GM03348 (cell line): Measurements from ENCODE around the gene CTPS2.
"Not testable (repeated sequence)": the region's sequence is repeated elsewhere in the genome, so short reads cannot be mapped to it uniquely, and the experiment has no call there.

Experiments used
- DNase-seq: peaks from one replicate; pipeline ENCODE4 v3.0.0; 2012; ENCODE audit warnings: low spot score

CTPS2 gene

GRCh38 chrX:16604337-16604736, 108.1 kb downstream of the CTPS2 start:
- DNase-seq = no peak

GRCh38 chrX:16603822-16604221, 108.6 kb downstream of the CTPS2 start:
- DNase-seq = no peak

DNA sequence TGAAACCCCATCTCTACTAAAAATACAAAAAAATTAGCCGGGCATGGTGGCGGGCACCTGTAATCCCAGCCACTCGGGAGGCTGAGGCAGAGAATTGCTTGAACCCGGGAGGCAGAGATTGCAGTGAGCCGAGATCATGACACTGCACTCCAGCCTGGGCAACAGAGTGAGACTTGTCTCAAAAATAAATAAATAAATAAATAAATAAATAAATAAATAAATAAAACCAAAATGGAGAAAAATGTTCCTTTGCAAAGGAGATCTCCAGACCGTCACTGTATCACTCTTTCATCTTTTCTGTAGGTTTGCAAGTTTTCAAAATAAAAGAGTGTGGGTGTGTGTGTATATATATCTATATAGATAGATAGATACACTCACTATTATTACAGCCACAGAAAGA, 109.2 kb downstream of the CTPS2 start:
- not testable (repeated sequence) for DNase-seq

DNA sequence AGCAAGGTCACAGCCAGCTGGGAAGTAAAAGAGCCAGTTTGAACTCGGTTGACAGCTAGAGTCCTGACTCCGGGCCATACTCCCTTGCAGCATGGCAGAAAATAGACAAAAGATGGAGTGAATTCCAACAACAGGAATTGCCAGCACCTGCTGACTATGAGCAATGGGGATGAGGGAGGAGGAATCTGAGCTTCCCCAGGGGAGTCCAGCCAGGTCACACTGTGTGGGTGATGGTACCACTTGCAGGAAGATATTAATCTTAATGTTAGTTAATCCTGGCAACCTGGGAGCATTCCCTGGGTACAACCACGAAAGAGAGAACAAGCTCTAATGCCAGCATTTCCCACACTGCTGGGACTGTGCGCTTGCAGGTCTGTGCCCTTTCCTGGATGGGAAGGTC, 110.6 kb downstream of the CTPS2 start:
- no peak for DNase-seq

DNA sequence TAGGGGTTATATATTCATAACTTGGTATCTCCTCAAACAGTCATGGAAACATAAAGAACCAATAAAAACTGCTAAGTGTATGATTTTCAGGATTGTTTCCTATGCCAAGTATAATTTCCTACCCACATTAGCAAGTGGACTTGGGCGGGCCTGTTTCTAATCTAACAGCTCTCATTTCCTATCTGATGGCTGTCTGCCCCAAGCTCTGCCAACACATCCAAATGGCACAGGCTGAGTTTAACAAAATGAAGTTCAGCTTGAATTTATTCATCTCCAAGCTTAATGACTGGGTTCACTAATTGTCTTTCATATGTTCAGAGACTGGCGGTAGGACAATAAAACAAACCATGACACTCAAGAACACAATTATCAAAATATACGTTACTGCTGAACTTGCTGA, 118.0 kb downstream of the CTPS2 start:
- DNase-seq = no peak

DNA sequence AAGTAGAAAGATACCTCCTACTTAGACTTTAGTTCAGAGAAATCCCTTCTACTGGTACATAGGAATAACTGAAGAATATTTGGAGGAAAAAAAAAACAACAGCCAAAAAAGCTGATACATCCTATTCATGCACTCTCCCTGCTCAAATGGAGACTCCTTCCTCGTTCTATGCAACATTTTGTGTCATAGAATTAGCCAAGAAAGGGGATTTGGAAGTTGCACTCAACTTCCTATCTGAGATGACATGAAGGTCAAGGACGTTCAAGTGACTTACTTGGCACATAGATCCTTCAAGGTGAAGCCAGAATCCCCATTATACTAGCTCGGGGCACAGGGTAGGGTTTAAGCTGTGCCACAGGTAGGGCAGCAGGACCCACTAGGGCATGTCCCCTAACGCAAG, 118.7 kb downstream of the CTPS2 start:
- DNase-seq = no peak

DNA sequence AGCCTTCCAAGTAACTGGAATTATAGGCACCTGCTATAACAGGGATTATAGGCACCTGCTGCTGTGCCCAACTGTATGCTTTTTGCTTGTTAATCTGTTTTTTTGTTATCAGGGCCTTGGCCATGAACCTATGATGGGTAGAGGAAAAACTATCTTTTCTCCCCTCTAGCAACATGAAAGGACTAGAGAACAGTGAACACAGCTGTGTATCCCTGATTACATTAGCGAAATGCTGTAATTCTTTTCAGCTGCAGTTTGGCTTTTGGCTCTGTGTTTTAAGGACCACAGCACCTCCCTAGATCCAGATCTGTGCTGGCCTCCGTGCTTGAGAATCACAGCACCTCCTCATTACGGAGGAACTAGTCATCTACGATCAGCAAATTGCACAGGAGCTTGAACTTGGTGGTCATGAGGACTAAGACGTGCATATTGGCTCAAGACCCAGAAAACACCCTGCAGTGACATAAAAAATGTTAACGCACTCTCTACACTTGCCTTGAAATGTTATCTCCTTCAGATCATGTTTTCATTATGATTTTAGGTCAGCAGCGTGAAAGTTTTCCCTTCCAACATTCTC, 120.2 kb downstream of the CTPS2 start:
- no peak for DNase-seq

GRCh38 chrX:16589826-16590225, 122.6 kb downstream of the CTPS2 start:
- DNase-seq = no peak

DNA sequence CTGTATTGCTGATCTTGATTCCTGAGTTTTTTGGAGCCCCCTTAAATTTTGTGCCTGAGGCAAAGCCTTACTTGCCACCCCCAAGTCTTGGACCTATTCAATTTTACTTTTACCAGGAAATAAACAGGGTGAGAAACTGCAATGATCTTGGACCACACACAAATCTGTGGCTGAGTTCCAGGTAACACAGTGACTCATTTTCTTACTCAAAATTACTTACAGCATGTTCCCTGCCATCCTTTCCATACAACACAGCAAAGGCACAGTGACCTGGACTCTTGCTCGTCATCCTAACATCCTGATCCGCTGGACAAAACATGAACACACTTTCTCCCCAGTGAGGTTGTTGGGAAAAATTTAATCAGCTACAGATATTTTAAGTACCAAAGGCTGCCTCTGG, 123.3 kb downstream of the CTPS2 start:
- DNase-seq = peak; percentile 13

DNA sequence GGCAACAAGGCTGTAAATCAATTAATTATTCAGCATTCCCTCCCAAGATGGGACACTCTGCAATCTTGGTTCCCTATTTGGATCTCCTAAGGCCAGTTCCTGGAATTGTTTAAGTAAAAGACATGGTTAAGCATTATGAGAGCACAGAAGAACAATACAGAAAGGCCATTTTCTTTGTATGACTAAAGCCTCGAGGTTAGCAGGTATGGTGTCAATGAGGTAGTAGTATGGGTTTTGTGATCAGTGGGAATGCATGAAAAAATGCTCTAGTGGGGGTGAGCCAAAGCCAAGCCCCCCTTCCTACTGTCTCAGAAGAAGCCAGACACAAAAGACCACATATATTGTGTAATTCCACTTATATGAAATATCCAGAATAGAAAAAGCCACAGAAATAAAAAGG, 124.2 kb downstream of the CTPS2 start:
- DNase-seq = no peak

GRCh38 chrX:16587836-16588235, 124.6 kb downstream of the CTPS2 start:
- no peak for DNase-seq

GRCh38 chrX:16586377-16587112, 125.9 kb downstream of the CTPS2 start:
- no peak for DNase-seq

- no peak for DNase-seq
These were observed 126.7 kb downstream of the CTPS2 start for GRCh38 chrX:16585486-16586376.

- DNase-seq = not testable (repeated sequence)
These were observed 132.3 kb downstream of the CTPS2 start for GRCh38 chrX:16580004-16580797.

GRCh38 chrX:16579517-16579916, 133.0 kb downstream of the CTPS2 start:
- DNase-seq = no peak

GRCh38 chrX:16578218-16578617, 134.3 kb downstream of the CTPS2 start:
- DNase-seq = peak; percentile 7

GRCh38 chrX:16577483-16578029, 134.9 kb downstream of the CTPS2 start:
- DNase-seq = no peak

- not testable (repeated sequence) for DNase-seq
These were observed 137.1 kb downstream of the CTPS2 start for GRCh38 chrX:16575388-16575787.

DNA sequence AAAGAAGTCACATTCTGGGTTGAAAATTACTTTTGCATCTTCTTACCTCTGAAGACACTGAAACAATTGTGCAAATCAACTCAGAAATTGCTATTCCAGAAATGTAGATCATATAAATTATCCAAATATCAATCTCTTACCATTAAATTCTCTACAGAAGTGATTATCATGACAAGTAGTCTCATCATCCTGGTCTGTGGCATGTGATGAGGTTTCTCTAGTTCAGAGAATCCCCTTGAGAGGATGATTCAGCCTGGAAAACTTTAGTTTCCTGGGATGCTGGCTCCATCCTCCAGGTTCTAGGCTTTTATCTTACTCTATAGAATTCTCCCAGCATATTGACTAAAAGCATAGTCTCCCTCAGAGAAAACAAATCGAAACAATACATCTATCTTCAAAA, 138.7 kb downstream of the CTPS2 start:
- DNase-seq = peak; percentile 72

DNA sequence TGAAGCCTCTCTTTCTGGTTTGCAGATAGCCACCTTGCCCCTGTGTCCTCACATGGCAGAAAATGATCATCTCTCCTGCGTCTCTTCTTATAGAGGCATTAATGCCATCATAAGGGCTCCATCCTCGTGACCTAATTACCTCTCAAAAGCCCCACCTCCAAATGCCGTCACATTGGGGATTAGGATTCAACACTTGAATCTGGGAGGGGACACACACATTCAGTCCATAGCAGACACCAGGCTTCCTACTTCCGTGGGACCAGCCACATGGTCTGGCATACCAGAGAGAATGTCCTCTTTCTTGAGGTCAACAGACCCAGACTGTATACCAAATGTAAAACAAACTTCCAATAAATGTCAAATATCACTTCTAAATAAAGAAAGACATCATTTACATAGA, 144.8 kb downstream of the CTPS2 start:
- DNase-seq = no peak

DNA sequence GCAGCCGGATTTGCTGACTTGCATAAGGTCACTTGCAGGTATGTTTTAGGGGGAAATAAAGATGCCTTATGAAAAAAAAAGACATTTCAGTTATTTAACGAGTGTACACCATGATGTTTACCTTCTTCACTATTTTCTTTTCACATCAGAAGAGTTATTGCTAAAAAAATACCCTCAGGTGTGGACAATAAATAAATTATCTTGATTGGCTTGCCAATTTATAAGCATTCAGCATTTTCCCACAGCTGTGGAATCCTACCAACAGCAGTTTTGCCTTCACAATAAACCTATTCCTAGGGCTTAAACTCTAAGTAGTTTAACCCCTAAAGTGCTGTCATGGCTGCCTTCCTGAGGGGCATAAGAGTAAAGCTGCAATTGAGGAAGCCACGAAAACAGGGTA, 145.9 kb downstream of the CTPS2 start:
- no peak for DNase-seq

GRCh38 chrX:16560173-16560572, 152.3 kb downstream of the CTPS2 start:
- no peak for DNase-seq
